Erythroblast (primary cell): ENCODE results near the gene NFU1.

Source experiments
- GATA1 ChIP-seq: IDR thresholded peaks from 2 replicates; pipeline ENCODE4 v1.6.1; 2011; ENCODE audit warnings: low read depth, mild to moderate bottlenecking, control low read depth, low read length, moderate library complexity
- POLR2A ChIP-seq: IDR thresholded peaks from 2 replicates; pipeline ENCODE4 v1.6.1; 2011; ENCODE audit warnings: mild to moderate bottlenecking, low read length

DNA sequence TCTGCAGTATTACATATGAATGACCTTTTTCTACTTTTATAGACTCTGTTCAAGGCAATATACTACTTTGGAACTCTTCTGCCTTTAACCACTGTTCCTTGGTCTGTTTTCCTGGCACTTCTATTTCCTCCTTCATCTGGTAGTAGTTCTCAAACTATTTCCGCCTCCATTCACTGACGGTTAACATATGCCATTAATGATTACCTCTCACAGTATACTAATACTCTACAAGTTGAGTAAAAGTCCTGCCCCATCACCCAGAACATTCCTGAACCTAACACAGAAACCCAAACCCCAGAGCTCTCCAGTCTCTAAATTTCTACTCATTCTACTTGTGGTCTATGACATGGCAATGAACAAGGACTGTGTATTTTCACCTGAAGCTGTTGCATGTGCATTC is 54.7 kb downstream of the NFU1 start:
- TF ChIP-seq POLR2A (no peak), GATA1 (no peak)
